Stimulated activated CD8-positive, alpha-beta memory T cell treated with anti-CD3 and anti-CD28 coated beads, Interleukin-2, amount 100 ng/mL, for 48 hours (primary cell): ENCODE data around the gene TIMM13.
"Not testable (repeated sequence)": the region's sequence is repeated elsewhere in the genome, so short reads cannot be mapped to it uniquely, and the experiment has no call there.

Experiments
- DNase-seq, 2 donors: peaks; one replicate each; pipeline ENCODE4 v3.0.0-alpha.2; 2020; ENCODE audit warnings: low read depth in 2 of 2

The TIMM13 gene

DNA sequence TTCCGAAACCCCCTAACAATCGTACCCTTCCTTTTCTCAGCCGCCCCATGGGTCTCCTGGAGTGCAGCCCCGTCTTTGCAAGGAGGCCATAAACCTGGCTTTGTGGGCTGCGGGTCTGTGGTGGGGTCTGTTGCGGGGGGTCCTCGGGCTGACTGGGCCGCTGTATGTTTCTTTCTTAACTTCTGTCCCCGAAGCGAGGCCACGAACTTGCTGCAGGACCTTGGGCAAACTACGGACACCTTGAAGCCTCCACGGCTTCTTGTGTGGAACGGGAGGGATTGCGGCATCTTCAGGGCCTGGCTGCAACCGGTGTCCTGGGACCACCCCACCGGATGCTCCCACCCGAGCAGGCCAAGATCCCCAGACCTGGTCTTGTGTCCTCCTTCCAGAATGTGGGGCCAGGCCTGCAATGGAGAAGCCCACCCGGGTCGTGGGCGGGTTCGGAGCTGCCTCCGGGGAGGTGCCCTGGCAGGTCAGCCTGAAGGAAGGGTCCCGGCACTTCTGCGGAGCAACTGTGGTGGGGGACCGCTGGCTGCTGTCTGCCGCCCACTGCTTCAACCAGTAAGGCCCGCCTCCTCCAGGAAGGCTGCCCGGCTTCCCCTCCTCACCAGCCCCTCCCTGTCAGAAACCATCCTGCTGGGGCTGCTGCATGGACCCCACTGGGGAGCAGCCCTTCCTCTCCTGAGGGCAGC is 12.0 kb downstream of the TIMM13 start:
- DNase-seq, result no peak

DNA sequence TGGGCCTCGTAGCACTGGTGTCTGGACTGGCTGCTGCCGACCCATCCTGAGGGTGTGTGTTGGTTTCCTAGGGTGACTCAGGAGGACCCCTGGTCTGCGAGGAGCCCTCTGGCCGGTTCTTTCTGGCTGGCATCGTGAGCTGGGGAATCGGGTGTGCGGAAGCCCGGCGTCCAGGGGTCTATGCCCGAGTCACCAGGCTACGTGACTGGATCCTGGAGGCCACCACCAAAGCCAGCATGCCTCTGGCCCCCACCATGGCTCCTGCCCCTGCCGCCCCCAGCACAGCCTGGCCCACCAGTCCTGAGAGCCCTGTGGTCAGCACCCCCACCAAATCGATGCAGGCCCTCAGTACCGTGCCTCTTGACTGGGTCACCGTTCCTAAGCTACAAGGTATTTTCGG is 13.8 kb downstream of the TIMM13 start:
- no peak for DNase-seq

- no peak for DNase-seq
Measured at GRCh38 chr19:2413159-2413558, 14.2 kb downstream of the TIMM13 start.

GRCh38 chr19:2412449-2412848 is 14.9 kb downstream of the TIMM13 start:
- no peak for DNase-seq

- DNase-seq, result no peak
Measured at GRCh38 chr19:2411709-2412108, 15.7 kb downstream of the TIMM13 start.

DNA sequence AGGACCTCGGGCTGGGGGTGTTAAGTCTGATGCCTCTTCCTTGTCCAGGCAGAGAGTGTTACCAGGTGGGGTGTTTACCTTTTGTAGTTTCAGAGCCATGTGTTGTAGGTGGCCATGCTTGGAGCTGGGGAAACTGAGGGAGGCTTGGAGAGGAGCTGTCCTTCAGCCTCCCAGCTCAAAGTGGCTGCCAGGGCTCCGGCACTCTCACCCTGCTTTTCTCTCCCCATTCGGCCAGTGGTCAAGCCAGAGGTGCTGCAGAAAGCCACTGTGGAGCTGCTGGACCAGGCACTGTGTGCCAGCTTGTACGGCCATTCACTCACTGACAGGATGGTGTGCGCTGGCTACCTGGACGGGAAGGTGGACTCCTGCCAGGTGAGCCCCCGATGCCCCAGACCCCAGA is 17.4 kb downstream of the TIMM13 start:
- no peak for DNase-seq

GRCh38 chr19:2409352-2409912 is 18.0 kb downstream of the TIMM13 start:
- no peak for DNase-seq

- DNase-seq, result no peak
Measured at GRCh38 chr19:2408247-2408646, 19.1 kb downstream of the TIMM13 start.

GRCh38 chr19:2399582-2399981 is 27.8 kb downstream of the TIMM13 start:
- no peak for DNase-seq

GRCh38 chr19:2398735-2399305 is 28.6 kb downstream of the TIMM13 start:
- DNase-seq, result no peak

GRCh38 chr19:2397173-2397572 is 30.2 kb downstream of the TIMM13 start:
- DNase-seq, result not testable (repeated sequence)

- not testable (repeated sequence) for DNase-seq
Measured at GRCh38 chr19:2395293-2395829, 32.0 kb downstream of the TIMM13 start.

GRCh38 chr19:2394442-2395292 is 32.7 kb downstream of the TIMM13 start:
- no peak for DNase-seq

GRCh38 chr19:2394054-2394441 is 33.3 kb downstream of the TIMM13 start:
- DNase-seq, result no peak

GRCh38 chr19:2392899-2393298 is 34.5 kb downstream of the TIMM13 start:
- DNase-seq, result not testable (repeated sequence)

GRCh38 chr19:2392366-2392765 is 35.0 kb downstream of the TIMM13 start:
- DNase-seq, result no peak

DNA sequence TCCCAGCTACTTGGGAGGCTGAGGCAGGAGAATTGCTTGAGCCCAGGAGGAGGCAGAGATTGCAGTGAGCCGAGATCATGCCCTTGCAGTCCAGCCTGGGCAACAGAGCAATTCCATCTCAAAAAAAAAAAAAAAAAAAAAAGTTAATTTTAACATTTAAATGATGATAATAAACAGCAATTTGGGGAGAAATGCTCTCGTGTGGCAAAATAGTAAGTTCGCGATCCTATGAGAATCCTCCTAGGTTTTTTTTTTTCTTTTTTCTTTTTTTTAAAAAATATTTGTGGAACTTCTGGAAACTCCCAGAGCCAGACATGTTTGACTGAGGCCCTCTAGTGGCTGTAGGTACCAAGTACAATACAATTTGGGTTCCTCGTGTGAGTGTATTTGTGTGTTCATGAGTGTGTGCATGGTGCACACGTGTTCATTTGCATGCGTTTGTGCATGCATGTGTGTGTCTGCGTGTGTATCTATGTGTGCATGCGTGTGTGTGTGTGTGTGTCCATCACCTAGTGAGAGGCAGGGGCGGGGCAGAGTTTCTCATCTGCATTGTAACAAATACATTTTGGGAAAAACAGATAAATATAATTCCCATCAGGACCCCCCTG is 36.2 kb downstream of the TIMM13 start:
- no peak for DNase-seq

DNA sequence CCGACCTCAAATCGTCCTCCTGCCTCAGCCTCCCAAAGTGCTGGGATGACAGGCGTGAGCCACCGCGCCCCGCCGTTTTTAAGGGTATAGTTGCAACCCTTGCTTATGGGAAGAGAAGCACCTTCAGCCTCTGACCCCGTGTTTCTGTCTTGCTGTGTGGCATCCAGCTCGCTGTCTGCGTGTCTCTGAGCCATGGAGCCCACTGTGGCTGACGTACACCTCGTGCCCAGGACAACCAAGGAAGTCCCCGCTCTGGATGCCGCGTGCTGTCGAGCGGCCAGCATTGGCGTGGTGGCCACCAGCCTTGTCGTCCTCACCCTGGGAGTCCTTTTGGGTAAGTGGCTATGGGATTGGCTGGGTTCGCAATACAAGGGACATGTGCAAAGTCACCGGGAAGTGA is 37.8 kb downstream of the TIMM13 start:
- DNase-seq, result no peak

GRCh38 chr19:2387367-2388288 is 39.8 kb downstream of the TIMM13 start:
- DNase-seq, result no peak

GRCh38 chr19:2385053-2385721 is 42.2 kb downstream of the TIMM13 start:
- DNase-seq, result no peak
